ENCODE measurements around the gene ARHGAP5.

- TF ChIP-seq ZKSCAN8 (CRISPR knock-in tag; IDR thresholded peaks at IDR 0.05) (no peak), ZNF780A (CRISPR knock-in tag; IDR thresholded peaks at IDR 0.05) (no peak), ZNF639 (CRISPR knock-in tag; conservative IDR thresholded peaks at IDR 0.05 in 1 of 2, IDR thresholded peaks at IDR 0.05 in 1 of 2) (no peak), SIN3B (IDR thresholded peaks at IDR 0.05; ENCODE audit: low read depth) (no peak), ZBTB8A (IDR thresholded peaks at IDR 0.05; ENCODE audit: partially characterized antibody) (no peak), ZNF274 (IDR thresholded peaks at IDR 0.05; ENCODE audit: borderline replicate concordance, low read depth, low read length) (no peak), ZNF12 (CRISPR knock-in tag; IDR thresholded peaks at IDR 0.05) (no peak), TAF1 (IDR thresholded peaks at IDR 0.05; ENCODE audit: control insufficient read depth, extremely low read depth, insufficient read depth, low read length, severe bottlenecking) (no peak), POLR2AphosphoS5 (IDR thresholded peaks at IDR 0.05; ENCODE audit: control insufficient read depth, insufficient read depth, low read depth, low read length) (no peak)
- TF ChIP-seq, protein P1, sequence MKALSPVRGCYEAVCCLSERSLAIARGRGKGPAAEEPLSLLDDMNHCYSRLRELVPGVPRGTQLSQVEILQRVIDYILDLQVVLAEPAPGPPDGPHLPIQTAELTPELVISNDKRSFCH (CRISPR knock-in tag; IDR thresholded peaks at IDR 0.05), result no peak
- TF ChIP-seq, protein P1 (tag; IDR thresholded peaks at IDR 0.05), result no peak
- TF ChIP-seq, protein P2, sequence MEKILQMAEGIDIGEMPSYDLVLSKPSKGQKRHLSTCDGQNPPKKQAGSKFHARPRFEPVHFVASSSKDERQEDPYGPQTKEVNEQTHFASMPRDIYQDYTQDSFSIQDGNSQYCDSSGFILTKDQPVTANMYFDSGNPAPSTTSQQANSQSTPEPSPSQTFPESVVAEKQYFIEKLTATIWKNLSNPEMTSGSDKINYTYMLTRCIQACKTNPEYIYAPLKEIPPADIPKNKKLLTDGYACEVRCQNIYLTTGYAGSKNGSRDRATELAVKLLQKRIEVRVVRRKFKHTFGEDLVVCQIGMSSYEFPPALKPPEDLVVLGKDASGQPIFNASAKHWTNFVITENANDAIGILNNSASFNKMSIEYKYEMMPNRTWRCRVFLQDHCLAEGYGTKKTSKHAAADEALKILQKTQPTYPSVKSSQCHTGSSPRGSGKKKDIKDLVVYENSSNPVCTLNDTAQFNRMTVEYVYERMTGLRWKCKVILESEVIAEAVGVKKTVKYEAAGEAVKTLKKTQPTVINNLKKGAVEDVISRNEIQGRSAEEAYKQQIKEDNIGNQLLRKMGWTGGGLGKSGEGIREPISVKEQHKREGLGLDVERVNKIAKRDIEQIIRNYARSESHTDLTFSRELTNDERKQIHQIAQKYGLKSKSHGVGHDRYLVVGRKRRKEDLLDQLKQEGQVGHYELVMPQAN (IDR thresholded peaks at IDR 0.05; ENCODE audit: borderline replicate concordance), result no peak
- TF ChIP-seq, protein P3, sequence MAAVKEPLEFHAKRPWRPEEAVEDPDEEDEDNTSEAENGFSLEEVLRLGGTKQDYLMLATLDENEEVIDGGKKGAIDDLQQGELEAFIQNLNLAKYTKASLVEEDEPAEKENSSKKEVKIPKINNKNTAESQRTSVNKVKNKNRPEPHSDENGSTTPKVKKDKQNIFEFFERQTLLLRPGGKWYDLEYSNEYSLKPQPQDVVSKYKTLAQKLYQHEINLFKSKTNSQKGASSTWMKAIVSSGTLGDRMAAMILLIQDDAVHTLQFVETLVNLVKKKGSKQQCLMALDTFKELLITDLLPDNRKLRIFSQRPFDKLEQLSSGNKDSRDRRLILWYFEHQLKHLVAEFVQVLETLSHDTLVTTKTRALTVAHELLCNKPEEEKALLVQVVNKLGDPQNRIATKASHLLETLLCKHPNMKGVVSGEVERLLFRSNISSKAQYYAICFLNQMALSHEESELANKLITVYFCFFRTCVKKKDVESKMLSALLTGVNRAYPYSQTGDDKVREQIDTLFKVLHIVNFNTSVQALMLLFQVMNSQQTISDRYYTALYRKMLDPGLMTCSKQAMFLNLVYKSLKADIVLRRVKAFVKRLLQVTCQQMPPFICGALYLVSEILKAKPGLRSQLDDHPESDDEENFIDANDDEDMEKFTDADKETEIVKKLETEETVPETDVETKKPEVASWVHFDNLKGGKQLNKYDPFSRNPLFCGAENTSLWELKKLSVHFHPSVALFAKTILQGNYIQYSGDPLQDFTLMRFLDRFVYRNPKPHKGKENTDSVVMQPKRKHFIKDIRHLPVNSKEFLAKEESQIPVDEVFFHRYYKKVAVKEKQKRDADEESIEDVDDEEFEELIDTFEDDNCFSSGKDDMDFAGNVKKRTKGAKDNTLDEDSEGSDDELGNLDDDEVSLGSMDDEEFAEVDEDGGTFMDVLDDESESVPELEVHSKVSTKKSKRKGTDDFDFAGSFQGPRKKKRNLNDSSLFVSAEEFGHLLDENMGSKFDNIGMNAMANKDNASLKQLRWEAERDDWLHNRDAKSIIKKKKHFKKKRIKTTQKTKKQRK (IDR thresholded peaks at IDR 0.05; ENCODE audit: borderline replicate concordance, low read depth, low read length), result no peak
These were observed 106.3 kb downstream of the ARHGAP5 start for GRCh38 chr14:32183151-32184058.

Measured in K562 (cell line).